Testis (tissue), 2 donors: Measurements from ENCODE around the gene PRKACB.

Experiments
- CTCF ChIP-seq, 3 experiments: fragments of 450-650 bp in 2 of 3; fragments of 200-600 bp in 1 of 3; sonication (generic) in 1 of 3; IDR thresholded peaks; one replicate each; pipeline ENCODE4 v1.5.1; 2016 to 2019; ENCODE audit warnings: antibody characterized with exemption in 3 of 3, mild to moderate bottlenecking in 2 of 3, moderate library complexity in 1 of 3
- POLR2A ChIP-seq: fragments of 450-650 bp; IDR thresholded peaks from one replicate; pipeline ENCODE4 v1.6.1; 2017; ENCODE audit warnings: antibody characterized with exemption, mild to moderate bottlenecking, moderate library complexity

- TF ChIP-seq CTCF (IDR thresholded peaks at IDR 0.05) (peak in 2 of 3 experiments; percentile 9 to 43), POLR2A (no peak)
Observed at GRCh38 chr1:84141182-84142003, 2.7 kb upstream of the PRKACB start.
